Psoas muscle (tissue), 8 donors: Measurements from ENCODE around the gene RPSA. TPM values are rescaled to one million over a fixed set of nuclear protein-coding genes. Genes with fewer than 3 reads are reported as not detected.

Experiments
- ATAC-seq, 4 donors: fragments of 200-7000 bp; cut with Tn5 transposase; one replicate each; pipeline ENCODE4 v1.9.1; 2020; ENCODE audit warnings: moderate library complexity in 3 of 4, mild to moderate bottlenecking in 2 of 4
- DNase-seq, 2 donors: peaks; one replicate each; pipeline ENCODE4 v3.0.0-alpha.2; 2020
- H3K27ac ChIP-seq: fragments of 200-600 bp; one replicate; pipeline ENCODE4 v1.8.0; 2022
- H3K27me3 ChIP-seq, 3 donors: fragments of 200-600 bp in 1 of 3; one replicate each; pipeline versions ENCODE4 v1.6.1 to v1.8.0; 2013 to 2022; ENCODE audit warnings: low read length in 2 of 3, mild to moderate bottlenecking in 2 of 3, moderate library complexity in 1 of 3; ENCODE audit not compliant: insufficient read depth in 3 of 3
- H3K36me3 ChIP-seq, 2 donors: fragments of 200-600 bp in 1 of 2; one replicate each; pipeline versions ENCODE4 v1.6.1 to v1.8.0; 2013 to 2022; ENCODE audit warnings: low read depth in 1 of 2, mild to moderate bottlenecking in 1 of 2, moderate library complexity in 1 of 2; ENCODE audit not compliant: insufficient read depth in 1 of 2
- H3K4me1 ChIP-seq: fragments of 200-600 bp; one replicate; pipeline ENCODE4 v1.8.0; 2022
- H3K4me3 ChIP-seq: fragments of 200-600 bp; one replicate; pipeline ENCODE4 v1.8.0; 2022; ENCODE audit warnings: mild to moderate bottlenecking
- H3K9me3 ChIP-seq: fragments of 200-600 bp; one replicate; pipeline ENCODE4 v1.8.0; 2022
- CTCF ChIP-seq: fragments of 200-600 bp; IDR thresholded peaks from one replicate; pipeline ENCODE4 v1.8.0; 2022; ENCODE audit warnings: antibody characterized with exemption
- WGBS, 3 donors: extraction: QIAGEN DNeasy Blood & Tissue Kit; methylation state at CpG; one replicate each; pipeline versions ENCODE4 v1.1.6 to v1.1.7; 2013; 5-methylcytosine and 5-hydroxymethylcytosine counted together
- intact Hi-C, 2 donors: fragments of 100-400 bp; cut with DNase I; formaldehyde crosslinking; loops; one replicate each; pipeline versions ENCODE4 v1.11.0 to v1.14.2; 2022
- polyA plus RNA-seq, 3 donors: library from polyadenylated mRNA; stranded (reverse); fragments of 200-250 nt; gene quantifications; one replicate each; pipeline ENCODE4 v1.2.3, GENCODE V29; 2013
- total RNA-seq, 4 donors: library from RNA; stranded (reverse); fragmentation: NEBNext Ultra II Directional in 2 of 4; extraction: Animal tissue kit (Norgen Biotek cat#: 25700) in 2 of 4; gene quantifications; one replicate each; pipeline versions ENCODE4 v1.2.1 to v1.2.4, GENCODE V29; 2021 to 2023
- donor health status: healthy with polysubstance abuse.
- donor health status: DM: no; HTN: no; CAD: no; lungs with moderate emphysema.
- donor health status: Bipolar disorder and iron deficiency.
- donor health status: healthy.
- donor health status: DM: yes; HTN: yes; CAD: no.
- donor health status: DM: no; HTN: no; CAD: no.
- donor health status: DM: no; HTN: no; CAD: no.
- donor health status: DM: yes; HTN: yes; CAD: no.

RPSA gene
- total and polyA plus RNA-seq, 7 donors, result 285 to 1,445 (median 738) TPM

GRCh38 chr3:39460677-39461076 lies 54.2 kb downstream of the RPSA start:
- 36 to 38% (median 37%) methylated on average over 2 of the region's 2 CpGs for WGBS, 3 donors

More at GRCh38 chr3:39460677-39461076, 54.2 kb downstream of the RPSA start:
- no peak for ATAC-seq
- Histone ChIP-seq H3K9me3 (no peaks in the 10 kb centered on the region), H3K27me3 (no peaks in the 10 kb centered on the region), H3K4me1 (no peaks in the 10 kb centered on the region), H3K27ac (no peak overlapping the region), H3K36me3 (no peaks in the 10 kb centered on the region), H3K4me3 (no peak overlapping the region)
- no peak for DNase-seq
- TF ChIP-seq CTCF, result no peak
- intact Hi-C loops, result no loop called here

Other genes with a start within 250 kb of the RPSA start
- gene XIRP1, start 214.1 kb upstream of the RPSA start, total RNA-seq, result 1,000 to 10,000 TPM in 1 of 4 donors, 100 to 1,000 TPM in 3; 601 to 2,126 (median 834) TPM
- 100 to 1,000 TPM; 111 to 561 (median 523) TPM for gene XIRP1, start 214.1 kb upstream of the RPSA start, polyA plus RNA-seq
- 1 to 10 TPM in 2 of 4 donors, under 1 TPM in 2; 0.55 to 1.9 (median 1.3) TPM for gene CX3CR1, start 126.7 kb upstream of the RPSA start, total RNA-seq
- under 1 TPM; 0.03 to 0.26 (median 0.12) TPM for gene CX3CR1, start 126.7 kb upstream of the RPSA start, polyA plus RNA-seq
- not detected for gene CCR8, start 77.0 kb upstream of the RPSA start, total RNA-seq
- not detected for gene CCR8, start 77.0 kb upstream of the RPSA start, polyA plus RNA-seq
- 10 to 100 TPM; 24.9 to 34.8 (median 30.4) TPM for gene SLC25A38, start 23.4 kb upstream of the RPSA start, total RNA-seq
- gene SLC25A38, start 23.4 kb upstream of the RPSA start, polyA plus RNA-seq, result 10 to 100 TPM; 29.1 to 86.5 (median 31.1) TPM
- gene MOBP, start 61.0 kb downstream of the RPSA start, total RNA-seq, result not detected
- under 1 TPM in 2 of 3 donors, not detected in 1; 0.01 to 0.09 TPM for gene MOBP, start 61.0 kb downstream of the RPSA start, polyA plus RNA-seq